HG03378 (cell line): Measurements from ENCODE around the gene C2.

Experiments
- ATAC-seq: cut with Tn5 transposase; IDR thresholded peaks from one replicate; pipeline ENCODE4 v1.9.1; 2021; ENCODE audit warnings: mild to moderate bottlenecking, moderate library complexity; ENCODE audit not compliant: unreplicated experiment

The C2 gene

DNA sequence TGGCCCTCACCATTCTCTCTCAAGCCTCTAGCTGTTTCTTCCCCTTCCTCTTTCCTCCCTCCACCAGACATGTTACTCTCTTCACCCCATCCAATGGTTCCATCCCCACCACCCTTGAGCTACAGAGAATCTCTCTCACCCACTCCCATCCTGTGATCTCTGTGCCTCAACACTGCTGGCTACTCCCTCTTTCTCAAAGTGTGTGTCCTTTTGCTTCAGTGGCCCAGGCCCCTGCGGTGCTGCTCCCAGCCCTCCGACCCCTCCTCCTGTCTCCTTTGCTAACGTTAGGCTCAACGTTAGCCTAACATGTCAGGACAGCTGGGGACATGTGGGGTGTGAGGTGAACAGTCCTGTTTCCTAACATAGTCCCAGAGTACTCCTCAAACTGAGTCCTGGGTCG is 25.4 kb downstream of the C2 start:
- ATAC-seq: no peak

- ATAC-seq: no peak
These were observed 27.0 kb downstream of the C2 start for GRCh38 chr6:31954511-31954910.

- no peak for ATAC-seq
These were observed 29.3 kb downstream of the C2 start for GRCh38 chr6:31956796-31957195.

DNA sequence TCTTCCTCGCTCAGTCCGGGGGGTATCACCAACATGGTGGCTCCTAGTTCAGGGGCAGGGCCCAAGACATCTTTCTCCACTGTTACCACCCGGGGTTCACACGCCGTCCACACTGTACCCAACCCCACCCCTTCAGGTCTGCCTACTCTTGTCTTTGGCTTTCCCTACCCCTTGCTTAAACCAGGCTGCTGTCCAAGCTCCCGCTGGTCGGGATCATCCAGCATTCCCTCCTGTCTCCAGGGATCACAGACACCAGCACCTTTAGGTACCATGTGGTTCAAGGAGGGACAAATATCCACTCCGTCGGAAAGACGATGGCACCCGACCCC is 30.9 kb downstream of the C2 start:
- ATAC-seq: no peak

DNA sequence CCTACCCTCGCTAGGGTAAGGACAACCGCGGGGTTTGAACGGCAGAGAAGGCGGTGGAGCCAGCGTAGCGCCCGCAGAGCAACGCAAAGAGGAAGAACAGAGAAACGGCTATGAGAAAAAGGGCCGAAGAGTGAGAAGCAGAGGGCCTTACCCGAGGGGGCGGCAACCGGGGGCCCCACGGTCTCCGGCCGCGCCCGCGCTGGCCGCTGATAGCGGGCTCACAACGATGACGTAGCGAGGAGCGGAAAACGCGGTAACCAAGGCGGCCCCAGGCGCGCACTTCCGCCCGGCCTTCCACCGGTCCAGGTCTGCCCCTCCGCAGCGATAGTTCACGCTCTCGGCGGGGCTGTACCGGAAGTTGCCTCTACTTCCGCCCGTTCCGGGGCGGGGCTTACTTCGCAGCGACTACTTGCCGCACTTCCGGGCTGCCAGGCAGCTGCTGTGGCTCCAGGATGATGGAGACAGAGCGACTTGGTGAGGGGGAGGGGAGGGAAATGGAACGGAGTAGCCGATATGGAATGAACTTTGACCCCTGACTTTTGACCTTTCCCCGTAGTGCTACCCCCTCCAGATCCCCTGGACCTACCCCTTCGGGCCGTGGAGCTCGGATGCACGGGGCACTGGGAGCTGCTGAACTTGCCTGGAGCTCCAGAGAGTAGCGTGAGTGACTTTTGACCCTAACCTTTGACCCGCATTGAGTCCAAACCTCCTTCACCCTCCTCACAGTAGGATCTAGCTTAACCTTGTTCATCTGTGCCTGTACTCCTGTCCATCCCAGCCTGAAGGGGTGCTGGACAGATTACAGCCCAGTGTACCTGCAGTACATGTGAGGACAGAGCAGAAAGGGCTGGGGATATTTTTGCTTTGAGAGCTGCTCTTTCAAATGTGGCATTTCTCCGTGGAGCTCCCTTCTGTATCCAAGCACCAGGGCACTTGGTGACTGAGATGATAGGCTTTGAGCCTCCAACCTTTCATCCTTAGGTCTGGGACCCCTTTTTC is 31.5 kb downstream of the C2 start, which contains the start of the genes NELFE and SKIC2:
NELFE (minus strand) TSS at position 231 of the 999 bp plus-strand sequence. CDS start 525 bp downstream, outside the sequence.
SKIC2 (plus strand) TSS at position 435 of the 999 bp plus-strand sequence; CDS start at position 453, 18 bp downstream.
- peak; percentile 87 for ATAC-seq

DNA sequence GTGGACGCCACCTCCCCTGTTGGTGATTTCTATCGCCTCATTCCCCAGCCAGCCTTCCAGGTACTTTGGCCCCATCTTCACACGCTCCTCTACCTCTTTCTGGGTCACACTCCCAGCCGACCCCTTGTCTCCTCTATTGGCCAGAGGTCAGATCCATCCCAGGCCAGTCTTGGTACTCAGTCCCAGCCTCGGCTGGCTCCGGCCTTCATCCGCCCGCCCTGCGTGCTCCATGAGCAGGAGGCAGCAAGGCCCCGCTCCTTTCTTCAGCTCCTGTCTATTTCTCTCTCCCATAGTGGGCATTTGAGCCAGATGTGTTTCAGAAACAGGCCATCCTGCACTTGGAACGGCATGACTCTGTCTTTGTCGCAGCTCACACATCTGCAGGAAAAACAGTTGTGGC is 34.1 kb downstream of the C2 start:
- no peak for ATAC-seq

DNA sequence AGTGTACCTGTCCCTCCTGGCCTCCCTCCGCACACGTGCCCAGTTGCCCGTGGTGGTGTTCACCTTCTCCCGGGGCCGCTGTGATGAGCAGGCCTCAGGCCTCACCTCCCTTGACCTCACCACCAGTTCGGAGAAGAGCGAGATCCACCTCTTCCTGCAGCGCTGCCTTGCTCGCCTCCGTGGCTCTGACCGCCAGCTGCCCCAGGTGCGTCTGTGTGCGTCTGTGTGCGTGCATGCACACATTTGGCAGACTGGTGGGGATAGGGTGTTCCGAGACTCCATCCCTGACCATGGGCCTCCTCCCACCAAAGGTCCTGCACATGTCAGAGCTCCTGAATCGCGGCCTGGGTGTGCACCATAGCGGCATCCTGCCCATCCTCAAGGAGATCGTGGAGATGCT is 36.4 kb downstream of the C2 start:
- ATAC-seq: no peak

GRCh38 chr6:31965700-31966099 is 38.2 kb downstream of the C2 start:
- ATAC-seq: no peak

- ATAC-seq: no peak
These were observed 39.0 kb downstream of the C2 start for GRCh38 chr6:31966506-31966905.

DNA sequence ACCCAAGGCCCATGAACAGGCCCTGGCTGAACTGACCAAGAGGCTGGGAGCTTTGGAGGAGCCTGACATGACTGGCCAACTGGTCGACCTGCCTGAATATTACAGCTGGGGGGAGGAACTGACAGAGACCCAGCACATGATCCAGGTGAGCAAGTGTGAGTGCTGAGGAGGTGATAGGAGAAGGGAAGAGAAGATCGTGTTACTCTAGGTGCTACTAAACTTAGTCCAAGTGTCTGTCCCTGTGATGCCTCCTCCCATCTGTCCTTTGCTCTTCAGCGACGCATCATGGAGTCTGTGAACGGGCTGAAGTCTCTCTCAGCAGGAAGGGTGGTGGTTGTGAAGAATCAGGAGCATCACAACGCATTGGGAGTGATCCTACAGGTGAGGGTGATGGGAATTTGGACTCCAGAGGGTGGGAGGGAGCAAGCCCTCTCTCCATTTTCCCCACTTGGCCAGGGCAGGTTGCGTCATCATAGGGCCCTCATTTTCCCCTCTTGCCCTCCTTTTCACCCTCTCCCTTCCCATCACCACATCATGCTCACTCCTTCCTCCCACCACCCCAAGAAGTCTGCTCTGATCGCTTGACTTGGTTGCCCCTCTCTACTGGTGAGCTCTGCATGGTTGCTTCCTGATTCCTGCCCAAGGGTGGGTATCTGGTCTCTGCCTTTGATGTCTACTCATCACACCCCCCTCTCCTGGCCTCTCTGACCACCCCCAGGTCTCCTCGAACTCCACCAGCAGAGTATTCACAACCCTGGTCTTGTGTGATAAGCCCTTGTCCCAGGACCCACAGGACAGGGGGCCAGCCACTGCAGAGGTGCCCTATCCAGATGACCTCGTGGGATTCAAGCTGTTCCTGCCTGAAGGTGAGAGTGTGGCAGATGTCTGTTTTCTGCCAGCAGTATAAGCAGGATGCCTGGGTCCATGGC is 39.7 kb downstream of the C2 start:
- ATAC-seq: no peak

GRCh38 chr6:31967926-31968320 is 40.4 kb downstream of the C2 start:
- no peak for ATAC-seq

GRCh38 chr6:31968326-31968725 is 40.8 kb downstream of the C2 start:
- no peak for ATAC-seq

GRCh38 chr6:31968791-31969711 is 41.5 kb downstream of the C2 start:
- ATAC-seq: no peak

GRCh38 chr6:31969712-31970603 is 42.4 kb downstream of the C2 start:
- ATAC-seq: no peak

- ATAC-seq: no peak
These were observed 43.2 kb downstream of the C2 start for GRCh38 chr6:31970604-31971271.

DNA sequence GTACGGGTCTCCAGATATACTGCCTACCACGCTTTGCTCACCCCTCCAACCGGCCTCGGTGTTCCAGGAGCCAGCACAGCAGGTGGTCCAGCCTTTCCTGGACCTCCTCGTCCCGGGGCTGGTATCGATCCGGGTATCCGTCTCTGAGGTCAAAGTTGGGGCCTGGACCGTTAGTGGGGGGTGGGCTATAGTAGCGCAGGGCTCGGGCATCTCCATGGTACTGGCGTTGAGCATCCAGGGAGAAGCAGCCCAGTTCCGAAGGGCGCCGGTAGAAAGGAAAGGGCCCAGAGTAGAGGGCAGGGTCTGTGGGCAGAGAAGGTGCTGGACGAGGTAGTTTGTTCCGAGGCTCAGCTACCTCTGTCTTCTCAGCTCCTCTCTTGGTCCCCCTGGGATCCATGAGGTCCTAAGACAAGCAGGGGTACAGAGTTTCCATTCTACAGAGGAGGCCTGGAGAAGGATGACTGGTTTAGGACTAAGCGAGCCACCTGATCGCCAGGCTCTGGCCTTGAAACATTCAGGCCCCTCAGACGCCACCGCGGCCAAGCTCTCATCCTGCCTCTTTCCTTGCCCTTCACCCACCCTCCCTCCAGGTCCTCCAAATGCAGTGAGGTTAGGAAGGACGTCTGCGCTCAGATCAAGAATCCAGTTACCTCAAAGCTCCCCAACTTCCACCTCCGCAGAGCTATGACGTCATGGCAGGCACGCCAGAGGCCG is 43.9 kb downstream of the C2 start:
- ATAC-seq: no peak

DNA sequence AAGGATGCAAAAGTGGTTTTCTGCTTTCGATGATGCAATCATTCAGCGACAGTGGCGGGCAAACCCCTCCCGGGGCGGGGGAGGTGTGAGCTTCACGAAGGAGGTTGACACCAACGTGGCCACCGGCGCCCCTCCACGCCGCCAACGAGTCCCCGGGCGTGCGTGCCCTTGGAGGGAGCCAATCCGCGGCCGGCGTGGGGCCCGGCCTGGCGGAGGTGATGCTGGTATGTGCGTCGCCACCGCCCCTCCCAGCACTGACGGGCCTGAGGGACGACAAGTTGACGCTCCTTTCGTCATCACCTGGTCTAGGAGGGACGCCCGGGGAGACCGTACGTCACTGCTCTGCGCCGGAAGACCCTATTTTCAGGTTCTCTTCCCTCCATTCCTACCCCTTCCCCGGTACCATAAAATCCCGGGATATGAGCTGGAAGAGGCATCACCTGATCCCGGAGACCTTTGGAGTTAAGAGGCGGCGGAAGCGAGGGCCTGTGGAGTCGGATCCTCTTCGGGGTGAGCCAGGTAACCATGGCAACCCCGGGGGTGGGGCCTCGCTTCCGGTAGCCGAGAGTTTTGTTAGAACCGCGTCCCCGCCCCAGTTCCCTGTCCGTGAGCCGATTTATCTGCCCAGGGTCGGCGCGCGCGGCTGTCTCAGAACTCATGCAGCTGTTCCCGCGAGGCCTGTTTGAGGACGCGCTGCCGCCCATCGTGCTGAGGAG is 44.6 kb downstream of the C2 start, which contains the start of gene DXO:
DXO (minus strand) TSS at position 146 of the 716 bp plus-strand sequence. CDS start 463 bp downstream, outside the sequence.
- ATAC-seq: peak; percentile 77
